RWPE2 (cell line): Measurements from ENCODE around the gene CYP2F1.
"Not testable (repeated sequence)": the region's sequence is repeated elsewhere in the genome, so short reads cannot be mapped to it uniquely, and the experiment has no call there.

Experiments
- ATAC-seq: fragments of 200-7000 bp; cut with Tn5 transposase; 3 replicates; pipeline ENCODE4 v1.9.1; 2021; ENCODE audit warnings: low read depth
- DNase-seq: peaks from one replicate; pipeline ENCODE4 v3.0.0-alpha.2; 2020; ENCODE audit warnings: low spot score
- H3K27ac ChIP-seq: fragments of 450-650 bp; 2 replicates; pipeline ENCODE4 v1.5.1; 2017; ENCODE audit warnings: mild to moderate bottlenecking; ENCODE audit not compliant: poor library complexity, severe bottlenecking
- H3K27me3 ChIP-seq: fragments of 250-450 bp; sonication (Bioruptor Pico); 2 replicates; pipeline ENCODE4 v1.5.1; 2021; ENCODE audit warnings: mild to moderate bottlenecking, moderate library complexity; ENCODE audit not compliant: insufficient read depth, poor library complexity, severe bottlenecking
- H3K36me3 ChIP-seq: fragments of 250-450 bp; sonication (Bioruptor Pico); 2 replicates; pipeline ENCODE4 v1.5.1; 2020; ENCODE audit warnings: low read depth, mild to moderate bottlenecking, moderate library complexity
- H3K4me1 ChIP-seq: fragments of 250-450 bp; sonication (Bioruptor Pico); 2 replicates; pipeline ENCODE4 v1.5.1; 2021; ENCODE audit warnings: mild to moderate bottlenecking, moderate library complexity; ENCODE audit not compliant: insufficient read depth, poor library complexity, severe bottlenecking
- H3K4me3 ChIP-seq: fragments of 250-450 bp; sonication (Bioruptor Pico); 2 replicates; pipeline ENCODE4 v1.5.1; 2021; ENCODE audit warnings: mild to moderate bottlenecking, moderate library complexity; ENCODE audit not compliant: severe bottlenecking
- H3K9me3 ChIP-seq: fragments of 250-450 bp; sonication (Bioruptor Pico); 2 replicates; pipeline ENCODE4 v1.5.1; 2021; ENCODE audit warnings: mild to moderate bottlenecking, moderate library complexity; ENCODE audit not compliant: severe bottlenecking
- CTCF ChIP-seq: fragments of 450-650 bp; IDR thresholded peaks from one replicate; pipeline ENCODE4 v1.5.1; 2017; ENCODE audit warnings: mild to moderate bottlenecking, moderate library complexity; ENCODE audit not compliant: poor library complexity, severe bottlenecking

CYP2F1 gene

DNA sequence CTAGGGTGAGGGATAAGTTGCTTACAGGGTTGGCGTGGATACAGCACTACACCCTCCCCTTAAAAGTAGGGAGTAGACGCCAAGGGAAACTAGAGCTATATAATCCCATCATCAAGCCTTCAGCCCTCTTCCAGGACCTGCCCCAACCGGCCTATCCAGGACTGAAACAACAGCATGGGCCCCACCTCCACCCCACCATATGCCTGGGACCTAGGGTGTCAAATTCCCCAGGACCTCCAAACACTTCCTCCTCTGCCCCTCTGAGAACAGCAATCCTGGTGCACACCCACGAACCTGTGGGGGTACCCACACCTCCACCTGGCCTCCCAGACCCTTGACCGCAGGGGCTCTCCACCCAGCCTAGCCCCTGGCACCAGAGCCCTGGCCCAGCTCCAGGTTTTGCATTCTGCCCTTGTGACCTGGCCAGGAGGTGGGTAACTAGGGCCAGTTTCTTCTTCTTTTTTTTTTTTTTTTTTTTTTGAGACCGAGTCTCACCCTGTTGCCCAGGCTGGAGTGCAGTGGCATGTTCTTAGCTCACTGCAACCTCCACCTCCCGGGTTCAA lies 1.4 kb upstream of the CYP2F1 start:
- Histone ChIP-seq H3K27me3 (no peaks in the 10 kb centered on the region), H3K36me3 (no peaks in the 10 kb centered on the region), H3K4me1 (no peaks in the 10 kb centered on the region)

GRCh38 chr19:41116261-41116660 lies 2.0 kb downstream of the CYP2F1 start:
- Histone ChIP-seq H3K27ac (no peak overlapping the region), H3K4me3 (no peak overlapping the region), H3K9me3 (no peaks in the 10 kb centered on the region), H3K36me3 (no peaks in the 10 kb centered on the region), H3K4me1 (no peaks in the 10 kb centered on the region), H3K27me3 (no peaks in the 10 kb centered on the region)
- ATAC-seq (no peak), DNase-seq (no peak)
- no peak for TF ChIP-seq CTCF

More for the DNA sequence above, 1.4 kb upstream of the CYP2F1 start:
- H3K9me3 ChIP-seq: no peaks in the 10 kb centered on the region
- no peak for TF ChIP-seq CTCF
- no peak for DNase-seq
- H3K27ac ChIP-seq: no peak overlapping the region
- ATAC-seq: no peak
- H3K4me3 ChIP-seq: no peak overlapping the region

DNA sequence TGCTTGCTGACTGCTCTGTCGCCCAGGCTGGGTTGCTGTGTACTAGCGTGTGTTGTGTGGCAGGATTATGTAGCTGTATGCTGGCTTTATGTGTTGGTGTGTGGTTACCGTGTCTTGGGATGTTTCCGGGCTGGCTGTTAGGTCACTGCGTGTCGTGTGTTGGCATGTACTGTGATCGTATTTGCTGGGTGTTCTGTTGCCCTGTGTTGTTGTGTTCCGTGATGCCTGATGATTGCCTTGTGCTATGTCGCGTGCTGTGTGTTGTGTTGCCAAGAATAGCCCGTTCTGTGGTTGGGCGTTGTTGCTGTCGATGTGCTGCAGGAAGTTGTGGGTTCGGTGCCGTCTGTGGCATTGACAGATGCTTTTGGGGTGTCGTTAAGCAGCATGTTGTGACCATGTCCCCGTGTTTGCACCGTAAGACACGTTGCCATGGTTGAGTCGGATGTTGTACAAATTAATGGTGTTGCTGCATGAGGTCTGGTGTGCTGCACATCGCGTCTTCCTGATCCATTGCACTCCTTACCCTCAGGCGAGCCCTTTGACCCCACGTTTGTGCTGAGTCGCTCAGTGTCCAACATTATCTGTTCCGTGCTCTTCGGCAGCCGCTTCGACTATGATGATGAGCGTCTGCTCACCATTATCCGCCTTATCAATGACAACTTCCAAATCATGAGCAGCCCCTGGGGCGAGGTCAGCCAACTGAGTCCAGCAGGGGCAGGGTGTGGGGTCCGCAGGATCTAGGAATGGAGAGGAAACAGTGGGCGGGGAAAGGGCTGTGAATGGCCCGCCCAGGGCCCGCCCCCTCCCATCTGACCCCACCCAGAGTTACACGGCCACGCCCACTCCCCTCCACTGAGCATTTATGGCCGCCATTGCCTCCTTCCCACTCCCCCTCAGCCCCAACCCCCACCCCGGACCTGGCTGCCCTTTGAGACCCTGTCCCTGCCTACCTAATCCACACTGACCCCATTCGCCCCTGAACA lies 7.0 kb downstream of the CYP2F1 start:
- not testable (repeated sequence) for H3K36me3 ChIP-seq, H3K4me3 ChIP-seq, DNase-seq, H3K27me3 ChIP-seq, H3K27ac ChIP-seq, H3K9me3 ChIP-seq, ATAC-seq, H3K4me1 ChIP-seq

GRCh38 chr19:41122846-41123245 lies 8.6 kb downstream of the CYP2F1 start:
- H3K27me3 ChIP-seq, ATAC-seq, H3K36me3 ChIP-seq, H3K4me3 ChIP-seq, H3K27ac ChIP-seq, DNase-seq, H3K9me3 ChIP-seq, H3K4me1 ChIP-seq: not testable (repeated sequence)

DNA sequence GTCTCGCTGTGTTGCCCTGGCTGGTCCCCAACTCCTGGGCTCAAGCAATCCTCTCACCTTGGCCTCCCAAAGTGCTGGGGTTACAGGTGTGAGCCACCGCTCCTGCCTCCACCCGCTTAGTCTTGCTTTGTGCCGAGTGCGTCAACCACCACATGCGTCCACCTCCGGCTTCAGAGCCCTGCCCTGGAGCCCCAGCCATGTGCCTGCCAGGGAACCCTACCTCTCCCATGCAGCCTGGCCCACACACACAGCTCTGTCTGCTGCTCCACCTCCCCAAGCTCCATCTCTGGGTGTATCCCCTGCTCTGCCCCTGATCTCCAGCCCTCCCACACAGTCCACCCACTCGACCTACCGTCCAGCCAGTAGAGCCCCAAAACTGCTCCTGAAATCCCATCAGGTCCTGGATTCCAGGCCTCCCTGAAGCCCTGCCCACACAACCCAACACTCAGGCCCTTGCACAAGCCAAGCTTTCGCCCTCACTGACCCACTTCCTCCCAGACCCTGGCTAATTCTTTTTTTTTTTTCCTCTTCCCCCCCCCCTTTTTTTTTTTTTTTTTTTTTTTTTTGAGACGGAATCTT lies 9.6 kb downstream of the CYP2F1 start:
- Histone ChIP-seq H3K4me1 (no peaks in the 10 kb centered on the region), H3K4me3 (no peak overlapping the region), H3K36me3 (no peaks in the 10 kb centered on the region), H3K27ac (no peak overlapping the region), H3K9me3 (no peaks in the 10 kb centered on the region), H3K27me3 (no peaks in the 10 kb centered on the region)
- TF ChIP-seq CTCF: no peak
- DNase-seq: no peak
- no peak for ATAC-seq
